ENCODE results near the gene TBC1D22A. TPM values are rescaled to one million over a fixed set of nuclear protein-coding genes. Genes with fewer than 3 reads are reported as not detected.

Gene TBC1D22A
- total RNA-seq, 3 donors from 2014 or later = 19.0 to 23.6 (median 23.6) TPM

GRCh38 chr22:47069270-47069669, 306.8 kb downstream of the TBC1D22A start:
- TF ChIP-seq CTCF (IDR thresholded peaks at IDR 0.05) (no peak), POLR2A (IDR thresholded peaks at IDR 0.05) (no peak), POLR2AphosphoS5 (IDR thresholded peaks at IDR 0.05) (no peak)
- Histone ChIP-seq H3K4me1 (no peaks in the 10 kb centered on the region), H3K27ac (no peak overlapping the region), H3K4me3 (no peak overlapping the region), H3K9me3 (peaks cover 0 to 2% of the 10 kb centered on the region in 2 donors), H3K36me3 (no peaks in the 10 kb centered on the region), H3K27me3 (no peaks in the 10 kb centered on the region)
- intact Hi-C loops (cut with DNase I; ENCODE audit: low total_unique reads) = no loop called here
- DNase-seq (ENCODE audit: low spot score in 2 of 2) = no peak

- Histone ChIP-seq H3K4me3 (no peak overlapping the region), H3K27ac (no peak overlapping the region), H3K36me3 (no peaks in the 10 kb centered on the region), H3K9me3 (peaks cover 11 to 19% of the 10 kb centered on the region in 2 donors), H3K4me1 (no peaks in the 10 kb centered on the region), H3K27me3 (no peaks in the 10 kb centered on the region)
- intact Hi-C loops (cut with DNase I; ENCODE audit: low total_unique reads) = loop anchor here (10.0 kb wide), 1 partner anchor 326 kb away; no protein-coding TSS in a partner anchor
- TF ChIP-seq CTCF (IDR thresholded peaks at IDR 0.05) = no peak
- no peak for TF ChIP-seq POLR2A (IDR thresholded peaks at IDR 0.05)
- TF ChIP-seq POLR2AphosphoS5 (IDR thresholded peaks at IDR 0.05) = no peak
- DNase-seq (ENCODE audit: low spot score in 2 of 2) = no peak
Observed at GRCh38 chr22:47071078-47071806, 308.8 kb downstream of the TBC1D22A start.

GRCh38 chr22:47071807-47072641, 309.6 kb downstream of the TBC1D22A start:
- Histone ChIP-seq H3K27me3 (no peaks in the 10 kb centered on the region), H3K36me3 (no peaks in the 10 kb centered on the region), H3K4me3 (no peak overlapping the region), H3K4me1 (no peaks in the 10 kb centered on the region), H3K9me3 (peaks cover 11 to 24% of the 10 kb centered on the region in 2 donors), H3K27ac (no peak overlapping the region)
- DNase-seq (ENCODE audit: low spot score in 2 of 2) = no peak
- intact Hi-C loops (cut with DNase I; ENCODE audit: low total_unique reads) = loop anchor here (10.0 kb wide), 1 partner anchor 327 kb away; no protein-coding TSS in a partner anchor
- TF ChIP-seq POLR2A (IDR thresholded peaks at IDR 0.05) = no peak
- no peak for TF ChIP-seq POLR2AphosphoS5 (IDR thresholded peaks at IDR 0.05)
- no peak for TF ChIP-seq CTCF (IDR thresholded peaks at IDR 0.05)

GRCh38 chr22:47072642-47072967, 310.2 kb downstream of the TBC1D22A start:
- no peak for DNase-seq (ENCODE audit: low spot score in 2 of 2)
- no peaks in the 10 kb centered on the region for H3K36me3 ChIP-seq
- TF ChIP-seq CTCF (IDR thresholded peaks at IDR 0.05) (no peak), POLR2AphosphoS5 (IDR thresholded peaks at IDR 0.05) (no peak), POLR2A (IDR thresholded peaks at IDR 0.05) (no peak)
- no peak overlapping the region for H3K27ac ChIP-seq
- no peak overlapping the region for H3K4me3 ChIP-seq
- intact Hi-C loops (cut with DNase I; ENCODE audit: low total_unique reads) = loop anchor here (10.0 kb wide), 1 partner anchor 328 kb away; no protein-coding TSS in a partner anchor
- H3K4me1 ChIP-seq = no peaks in the 10 kb centered on the region
- H3K27me3 ChIP-seq = no peaks in the 10 kb centered on the region
- H3K9me3 ChIP-seq = peaks cover 11 to 24% of the 10 kb centered on the region in 2 donors

- TF ChIP-seq POLR2A (IDR thresholded peaks at IDR 0.05) (no peak), POLR2AphosphoS5 (IDR thresholded peaks at IDR 0.05) (no peak), CTCF (IDR thresholded peaks at IDR 0.05) (no peak)
- DNase-seq (ENCODE audit: low spot score in 2 of 2) = no peak
- Histone ChIP-seq H3K27ac (no peak overlapping the region), H3K4me1 (no peaks in the 10 kb centered on the region), H3K27me3 (no peaks in the 10 kb centered on the region), H3K4me3 (no peak overlapping the region), H3K9me3 (peaks cover 11 to 24% of the 10 kb centered on the region in 2 donors), H3K36me3 (no peaks in the 10 kb centered on the region)
- intact Hi-C loops (cut with DNase I; ENCODE audit: low total_unique reads) = loop anchor here (10.0 kb wide), 1 partner anchor 328 kb away; no protein-coding TSS in a partner anchor
Observed at GRCh38 chr22:47073075-47073474, 310.6 kb downstream of the TBC1D22A start.
